ENCODE measurements around the gene SH3RF3.

GRCh38 chr2:109231996-109232705 lies 103.1 kb downstream of the SH3RF3 start:
- TF ChIP-seq SUPT20H (IDR thresholded peaks at IDR 0.05; ENCODE audit: borderline replicate concordance, control insufficient read depth, low read depth, low read length) (no peak), SIX5 (IDR thresholded peaks at IDR 0.05; ENCODE audit: low read depth, low read length, severe bottlenecking) (no peak), TCF12 (IDR thresholded peaks at IDR 0.05; ENCODE audit: low read depth, low read length) (no peak), YY1 (IDR thresholded peaks at IDR 0.05; ENCODE audit: low read depth, low read length) (no peak), HDAC6 (IDR thresholded peaks at IDR 0.05; ENCODE audit: unreplicated experiment) (no peak), MAX (IDR thresholded peaks at IDR 0.05; ENCODE audit: low read depth, low read length) (no peak)
- TF ChIP-seq, protein P1, sequence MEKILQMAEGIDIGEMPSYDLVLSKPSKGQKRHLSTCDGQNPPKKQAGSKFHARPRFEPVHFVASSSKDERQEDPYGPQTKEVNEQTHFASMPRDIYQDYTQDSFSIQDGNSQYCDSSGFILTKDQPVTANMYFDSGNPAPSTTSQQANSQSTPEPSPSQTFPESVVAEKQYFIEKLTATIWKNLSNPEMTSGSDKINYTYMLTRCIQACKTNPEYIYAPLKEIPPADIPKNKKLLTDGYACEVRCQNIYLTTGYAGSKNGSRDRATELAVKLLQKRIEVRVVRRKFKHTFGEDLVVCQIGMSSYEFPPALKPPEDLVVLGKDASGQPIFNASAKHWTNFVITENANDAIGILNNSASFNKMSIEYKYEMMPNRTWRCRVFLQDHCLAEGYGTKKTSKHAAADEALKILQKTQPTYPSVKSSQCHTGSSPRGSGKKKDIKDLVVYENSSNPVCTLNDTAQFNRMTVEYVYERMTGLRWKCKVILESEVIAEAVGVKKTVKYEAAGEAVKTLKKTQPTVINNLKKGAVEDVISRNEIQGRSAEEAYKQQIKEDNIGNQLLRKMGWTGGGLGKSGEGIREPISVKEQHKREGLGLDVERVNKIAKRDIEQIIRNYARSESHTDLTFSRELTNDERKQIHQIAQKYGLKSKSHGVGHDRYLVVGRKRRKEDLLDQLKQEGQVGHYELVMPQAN (conservative IDR thresholded peaks at IDR 0.05): no peak
- TF ChIP-seq, protein P2, sequence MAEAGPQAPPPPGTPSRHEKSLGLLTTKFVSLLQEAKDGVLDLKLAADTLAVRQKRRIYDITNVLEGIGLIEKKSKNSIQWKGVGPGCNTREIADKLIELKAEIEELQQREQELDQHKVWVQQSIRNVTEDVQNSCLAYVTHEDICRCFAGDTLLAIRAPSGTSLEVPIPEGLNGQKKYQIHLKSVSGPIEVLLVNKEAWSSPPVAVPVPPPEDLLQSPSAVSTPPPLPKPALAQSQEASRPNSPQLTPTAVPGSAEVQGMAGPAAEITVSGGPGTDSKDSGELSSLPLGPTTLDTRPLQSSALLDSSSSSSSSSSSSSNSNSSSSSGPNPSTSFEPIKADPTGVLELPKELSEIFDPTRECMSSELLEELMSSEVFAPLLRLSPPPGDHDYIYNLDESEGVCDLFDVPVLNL (IDR thresholded peaks at IDR 0.05; ENCODE audit: low read depth, low read length): no peak
- TF ChIP-seq, protein P3, sequence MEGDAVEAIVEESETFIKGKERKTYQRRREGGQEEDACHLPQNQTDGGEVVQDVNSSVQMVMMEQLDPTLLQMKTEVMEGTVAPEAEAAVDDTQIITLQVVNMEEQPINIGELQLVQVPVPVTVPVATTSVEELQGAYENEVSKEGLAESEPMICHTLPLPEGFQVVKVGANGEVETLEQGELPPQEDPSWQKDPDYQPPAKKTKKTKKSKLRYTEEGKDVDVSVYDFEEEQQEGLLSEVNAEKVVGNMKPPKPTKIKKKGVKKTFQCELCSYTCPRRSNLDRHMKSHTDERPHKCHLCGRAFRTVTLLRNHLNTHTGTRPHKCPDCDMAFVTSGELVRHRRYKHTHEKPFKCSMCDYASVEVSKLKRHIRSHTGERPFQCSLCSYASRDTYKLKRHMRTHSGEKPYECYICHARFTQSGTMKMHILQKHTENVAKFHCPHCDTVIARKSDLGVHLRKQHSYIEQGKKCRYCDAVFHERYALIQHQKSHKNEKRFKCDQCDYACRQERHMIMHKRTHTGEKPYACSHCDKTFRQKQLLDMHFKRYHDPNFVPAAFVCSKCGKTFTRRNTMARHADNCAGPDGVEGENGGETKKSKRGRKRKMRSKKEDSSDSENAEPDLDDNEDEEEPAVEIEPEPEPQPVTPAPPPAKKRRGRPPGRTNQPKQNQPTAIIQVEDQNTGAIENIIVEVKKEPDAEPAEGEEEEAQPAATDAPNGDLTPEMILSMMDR (IDR thresholded peaks at IDR 0.05 in 2 of 3, conservative IDR thresholded peaks at IDR 0.05 in 1 of 3; ENCODE audit: control insufficient read depth in 2 of 3, extremely low read depth in 1 of 3, insufficient read depth in 1 of 3, low read depth in 3 of 3, low read length in 3 of 3): no peak

All from GM12878 (cell line).